Posterior cingulate gyrus (tissue), 11 donors: ENCODE measurements around the gene ILK.
A peak's percentile ranks its signal among the peaks of the same experiment; 100 is the strongest.

ENCODE experiments used
- DNase-seq, 10 donors: peaks; one replicate each; pipeline versions ENCODE4 v3.0.0 to v3.0.0-alpha.2; 2020 to 2021; ENCODE audit warnings: mixed read lengths in 3 of 10
- intact Hi-C: fragments of 100-400 bp; cut with DNase I; formaldehyde crosslinking; loops from one replicate; pipeline ENCODE4 v1.15.1; 2023

ILK gene

DNA sequence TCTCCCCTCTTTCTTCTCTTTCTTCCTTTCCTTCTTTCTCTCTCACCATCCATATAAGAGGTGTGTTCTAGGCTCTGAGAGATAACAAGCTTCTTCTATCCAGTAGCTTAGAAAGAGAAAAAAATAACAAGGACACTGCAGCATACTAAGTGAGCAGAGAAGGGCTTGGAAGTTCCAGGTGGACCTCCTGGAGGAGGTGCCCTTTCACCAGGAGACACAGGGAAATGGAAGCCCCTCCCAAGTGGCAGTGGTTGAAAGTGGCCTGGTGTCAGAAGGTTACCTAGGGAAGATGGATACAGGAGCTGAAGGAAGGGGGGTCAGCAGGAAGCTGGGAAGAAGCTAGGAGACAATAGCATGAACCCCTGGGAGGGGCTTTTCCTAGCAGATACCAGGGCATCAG lies 46.5 kb downstream of the ILK start:
- no peak for DNase-seq
- intact Hi-C loops = no loop called here

DNA sequence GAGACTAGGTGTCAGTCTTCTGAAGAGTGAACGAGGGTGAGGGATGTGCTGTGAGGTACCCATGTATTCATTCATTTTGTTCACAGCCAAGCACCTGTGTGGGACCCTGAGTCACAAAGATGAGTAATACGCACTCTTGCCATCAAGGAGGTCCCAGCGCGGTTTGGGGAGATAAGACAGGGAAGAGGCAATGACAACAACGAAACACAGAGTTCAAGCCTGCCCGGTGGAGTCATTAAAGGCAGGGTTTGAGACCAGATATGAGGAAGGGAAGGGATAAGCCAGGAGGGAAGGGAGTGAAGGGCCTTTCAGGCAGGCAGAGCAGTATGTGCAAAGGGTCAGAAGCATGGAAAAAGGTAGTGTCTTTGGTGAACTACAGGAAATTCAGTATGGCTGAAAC lies 47.4 kb downstream of the ILK start:
- intact Hi-C loops = no loop called here
- no peak for DNase-seq

DNA sequence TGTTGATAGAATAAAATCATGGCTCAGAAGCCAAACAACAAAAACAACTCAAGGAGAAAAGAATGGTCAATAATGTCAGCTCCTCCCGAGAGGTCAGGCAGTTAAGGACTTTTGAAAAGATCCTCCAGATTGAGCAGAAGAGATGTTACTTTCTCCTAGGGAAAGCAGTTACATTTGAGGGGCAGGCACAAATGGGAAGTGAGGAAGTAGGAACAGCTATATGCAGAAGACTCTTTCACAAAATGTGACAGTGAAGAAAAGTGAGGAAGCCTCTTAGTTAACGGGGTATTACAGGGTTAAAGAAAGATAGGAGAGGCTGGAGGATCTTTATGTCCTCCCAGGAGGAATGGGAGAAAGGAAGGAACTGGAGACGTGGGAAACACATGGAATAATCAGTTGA lies 48.6 kb downstream of the ILK start:
- DNase-seq = no peak

DNA sequence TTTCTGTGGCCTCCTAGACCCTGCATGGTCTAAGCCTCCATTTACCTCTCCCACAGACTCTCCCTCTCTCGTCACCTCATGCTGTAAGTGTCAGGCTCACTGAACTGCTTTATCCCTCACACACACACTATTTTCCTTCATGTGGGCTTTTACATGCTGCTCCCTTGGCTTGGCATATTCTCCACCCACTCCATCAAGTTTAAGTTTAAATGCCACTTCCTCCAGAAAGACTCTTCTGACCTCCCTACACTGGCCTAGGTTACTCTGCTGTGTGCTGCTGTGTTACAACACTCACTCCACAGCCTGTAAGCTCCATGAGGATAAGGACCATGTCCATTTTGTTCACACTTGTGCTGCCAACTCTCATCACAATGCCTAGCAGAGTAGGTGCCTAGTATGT lies 49.5 kb downstream of the ILK start:
- DNase-seq = no peak
- intact Hi-C loops = no loop called here

More for the DNA sequence above, 48.6 kb downstream of the ILK start:
- intact Hi-C loops = no loop called here

DNA sequence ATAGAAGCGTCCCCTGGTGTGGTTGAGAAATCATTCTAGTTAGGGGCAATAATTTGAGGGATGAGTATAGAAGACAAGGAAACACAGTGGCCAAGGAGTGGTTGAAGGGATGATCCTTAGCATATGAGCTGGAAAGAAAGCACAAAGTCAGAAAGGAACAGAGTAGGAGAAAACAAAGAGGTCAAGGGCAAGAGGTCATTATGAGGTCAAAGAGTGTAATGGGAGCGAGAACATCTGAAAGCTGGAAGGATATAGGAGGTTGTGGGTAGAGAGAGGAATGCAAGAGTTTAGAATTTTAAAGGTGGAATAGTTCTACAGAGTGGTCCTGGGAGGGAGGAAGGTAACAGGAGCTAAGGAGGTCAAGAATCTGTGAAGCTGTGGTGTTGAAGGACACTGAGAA lies 50.1 kb downstream of the ILK start:
- intact Hi-C loops = no loop called here
- DNase-seq = no peak

DNA sequence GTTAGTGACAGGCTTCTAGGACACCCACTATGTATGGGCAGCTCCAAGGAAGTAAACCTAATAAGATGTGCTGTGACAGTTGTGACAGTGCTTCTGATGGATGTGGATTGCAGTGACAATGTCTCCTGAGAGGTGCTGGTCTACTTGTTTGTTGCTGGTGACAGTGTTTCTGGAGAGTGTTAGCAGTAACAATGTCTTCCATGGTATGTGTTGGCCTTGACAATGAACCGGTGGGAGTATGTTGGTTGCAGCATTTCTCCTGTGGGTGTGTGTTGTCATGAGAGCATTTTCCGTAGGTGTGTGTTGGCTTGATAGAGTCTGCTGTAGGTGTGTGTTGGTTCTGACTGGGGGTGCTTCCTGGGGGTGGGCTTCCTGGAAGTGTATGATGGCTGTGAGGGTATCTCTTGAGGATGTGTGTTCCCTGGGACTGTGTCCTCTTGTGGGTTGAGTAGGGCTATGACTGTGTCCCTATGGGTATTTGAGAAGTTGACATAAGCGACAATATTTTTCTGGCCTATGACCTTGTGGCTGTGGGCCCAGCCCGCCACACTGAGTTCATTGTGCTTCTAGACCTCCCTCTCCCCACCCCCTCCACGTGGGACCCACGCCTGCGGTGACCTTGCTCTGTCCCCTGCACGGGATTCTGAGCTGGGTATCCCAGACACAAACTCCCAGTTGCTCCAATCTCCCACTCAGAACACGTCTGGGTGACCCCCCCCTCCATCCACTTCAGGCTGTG lies 50.9 kb downstream of the ILK start:
- intact Hi-C loops = no loop called here
- DNase-seq = peak in 3 of 10 donors; percentile 57 to 90 (median 59)

DNA sequence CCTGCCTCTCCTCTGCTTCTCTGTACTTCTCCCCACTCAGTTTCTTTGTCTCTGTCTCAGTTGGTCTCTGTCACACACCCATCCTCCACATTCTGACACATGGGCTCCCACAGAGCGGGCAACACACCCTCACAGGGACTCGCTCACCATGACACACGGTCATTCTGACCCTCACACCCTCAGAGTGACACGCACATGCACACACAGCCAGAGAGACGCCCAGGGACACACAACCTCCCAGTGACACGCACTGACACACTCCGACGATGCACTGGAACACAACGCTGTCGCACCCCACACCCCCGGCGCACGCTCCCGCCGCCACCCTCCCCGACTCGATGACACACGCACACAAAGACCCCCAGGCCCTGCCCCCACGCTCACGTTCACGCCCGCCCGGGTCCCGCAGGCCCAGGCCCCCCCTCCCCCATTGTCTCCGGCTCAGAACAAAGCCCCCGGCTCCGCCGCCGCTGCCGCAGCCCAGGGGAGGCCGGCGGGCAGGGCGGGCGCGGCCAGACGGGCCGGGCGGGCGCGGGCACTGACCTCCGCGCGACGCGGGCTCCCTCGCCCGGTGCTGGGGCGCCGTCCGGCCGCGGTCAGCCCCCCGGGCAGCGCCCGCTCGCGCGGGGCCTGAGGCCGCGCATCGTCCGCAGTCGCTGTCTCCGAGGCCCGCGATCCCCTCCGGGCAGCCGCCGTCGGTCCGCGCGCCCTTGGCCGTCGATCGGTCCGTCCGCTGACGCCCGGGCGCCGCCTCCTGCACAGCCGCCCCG lies 51.6 kb downstream of the ILK start:
- intact Hi-C loops = no loop called here
- peak in 2 of 10 donors; percentile 30 to 83 for DNase-seq

DNA sequence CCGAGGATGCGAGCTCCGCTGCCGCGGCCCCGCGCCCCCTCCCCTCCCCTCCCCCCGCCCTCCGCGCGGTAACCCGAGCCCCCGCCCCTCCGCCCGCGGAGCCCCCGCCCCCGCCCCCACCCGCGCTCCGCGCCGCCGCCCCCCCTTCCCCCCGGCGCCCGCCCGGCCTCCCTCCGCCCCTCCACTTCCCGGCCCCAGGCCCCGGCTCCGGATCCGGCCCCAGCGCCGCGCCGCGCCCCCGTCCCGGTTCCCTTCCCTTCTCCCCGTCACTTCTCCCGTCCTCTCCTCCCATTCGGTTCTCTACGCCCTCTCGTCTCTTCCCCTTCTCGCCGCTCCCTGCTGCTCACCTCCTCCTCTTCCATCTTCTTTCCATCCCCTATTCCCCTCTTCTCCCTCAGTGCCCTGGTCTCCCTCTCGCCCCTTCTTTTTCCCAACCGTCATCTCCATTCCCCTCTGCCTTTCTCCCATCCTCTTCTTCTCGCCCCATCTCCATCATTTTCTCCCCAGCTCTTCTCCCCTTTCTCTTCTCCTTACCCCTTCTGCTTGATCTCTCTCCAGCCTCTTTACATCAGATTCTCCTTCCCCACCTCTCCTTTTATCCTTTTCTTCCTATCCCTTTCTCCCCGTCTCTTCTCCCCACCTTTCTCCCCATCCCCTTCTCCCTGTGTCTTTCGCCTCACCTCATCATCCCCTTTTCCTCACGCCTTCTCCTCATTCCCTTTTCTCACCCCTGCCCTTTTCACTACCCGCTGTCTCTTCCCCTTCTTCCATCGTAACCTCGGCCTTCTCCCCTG lies 52.4 kb downstream of the ILK start, which contains the start of gene DCHS1:
Gene DCHS1, minus strand, starts transcription at position 20 of the 794 bp plus-strand sequence. CDS start 14,196 bp downstream, outside the sequence.
- intact Hi-C loops = no loop called here
- DNase-seq = peak in 3 of 10 donors; percentile 34 to 76 (median 74)

DNA sequence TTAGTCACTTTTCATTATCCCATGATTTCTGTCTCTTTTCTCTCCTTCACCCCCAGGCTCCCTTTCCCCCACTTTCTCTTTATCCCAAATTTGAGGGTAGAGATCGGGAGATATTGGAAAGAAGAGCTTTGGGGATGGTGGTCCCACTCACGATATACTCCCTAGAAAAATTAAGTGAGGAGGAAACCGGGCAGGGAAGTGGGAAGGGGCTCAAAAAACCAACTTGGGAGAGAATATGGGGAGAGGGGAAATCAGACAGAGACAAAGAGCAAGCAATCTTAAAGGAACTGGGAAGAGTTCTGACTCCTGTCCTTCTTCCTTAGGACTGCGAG lies 53.0 kb downstream of the ILK start:
- intact Hi-C loops = no loop called here
- DNase-seq = no peak

DNA sequence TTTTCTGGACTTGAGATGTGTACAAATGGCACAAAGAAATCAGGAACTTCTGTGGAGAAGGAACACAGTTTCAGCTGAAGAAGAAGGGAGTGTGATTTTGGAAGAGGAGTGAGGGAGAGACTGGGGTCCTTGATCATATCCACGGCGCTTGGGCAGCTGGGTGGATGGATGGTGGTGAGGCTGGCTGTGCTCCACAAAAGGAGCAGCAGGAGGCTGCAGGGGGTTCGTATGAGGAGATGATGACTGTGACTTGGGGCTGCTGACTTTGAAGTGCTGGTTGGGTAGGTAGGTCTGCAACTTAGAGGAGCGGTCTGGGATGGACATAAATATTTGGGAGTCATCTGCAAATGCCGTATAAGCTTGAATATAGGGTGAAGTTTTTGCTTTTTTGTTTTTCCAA lies 53.4 kb downstream of the ILK start:
- DNase-seq = no peak
- intact Hi-C loops = no loop called here

DNA sequence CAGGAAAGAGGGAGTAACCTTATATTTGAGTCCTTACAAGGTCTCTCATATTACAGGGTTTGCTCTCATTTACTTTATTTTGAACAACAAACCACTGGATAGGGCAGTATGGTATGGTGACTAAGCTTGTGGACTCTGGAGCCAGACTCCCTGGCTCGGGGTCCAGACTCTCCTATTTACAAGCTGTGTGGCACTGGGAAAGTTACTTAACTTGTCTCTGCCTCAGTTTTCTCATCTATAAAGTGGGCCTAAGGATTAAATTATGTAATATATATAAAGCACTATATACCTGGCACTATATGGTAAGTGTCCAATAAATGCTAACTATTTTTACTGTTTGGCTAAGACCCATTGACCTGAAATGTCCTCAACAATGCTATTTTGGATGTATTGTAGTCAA lies 53.8 kb downstream of the ILK start:
- DNase-seq = no peak
- intact Hi-C loops = no loop called here

DNA sequence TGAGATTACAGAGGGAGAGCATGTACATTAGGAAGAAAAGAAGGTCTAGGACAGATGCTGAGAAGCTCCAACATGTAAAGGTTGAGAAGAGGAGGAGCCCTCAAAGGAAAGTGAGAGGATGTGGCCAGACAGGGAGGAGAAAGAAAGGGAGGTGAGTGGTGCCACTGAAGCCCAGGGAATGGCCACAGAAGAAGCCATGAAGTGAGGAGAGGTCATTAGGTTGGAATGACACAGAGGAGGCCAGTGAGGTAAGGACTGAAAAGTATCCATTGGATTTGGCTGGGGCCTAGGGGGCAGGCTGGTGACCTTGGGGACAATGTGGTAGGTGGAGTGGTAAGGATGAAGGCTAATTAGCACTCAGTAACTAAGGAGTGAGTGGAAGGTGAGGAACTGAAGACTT lies 55.1 kb downstream of the ILK start:
- intact Hi-C loops = no loop called here
- DNase-seq = no peak
